Measurements from ENCODE around the gene FAM227B.

- no peak for TF ChIP-seq TAF1 (IDR thresholded peaks at IDR 0.05; ENCODE audit: low read depth)
- no peak for TF ChIP-seq CEBPB (IDR thresholded peaks at IDR 0.05)
- TF ChIP-seq NFIC (IDR thresholded peaks at IDR 0.05) = no peak
- TF ChIP-seq YY1 (IDR thresholded peaks at IDR 0.05; ENCODE audit: low read depth) = no peak
Observed at GRCh38 chr15:49436751-49437150, 183.9 kb downstream of the FAM227B start.
